Activated CD4-positive, CD25-positive, alpha-beta regulatory T cell treated with anti-CD3 and anti-CD28 coated beads, Interleukin-2, amount 50 U/mL, for 16 hours (primary cell): ENCODE results near the gene CEP70.
"Not testable (repeated sequence)": the region's sequence is repeated elsewhere in the genome, so short reads cannot be mapped to it uniquely, and the experiment has no call there.

Experiments
- DNase-seq: peaks from one replicate; pipeline ENCODE4 v3.0.0-alpha.2; 2020; ENCODE audit warnings: low read depth, low spot score

The CEP70 gene

DNA sequence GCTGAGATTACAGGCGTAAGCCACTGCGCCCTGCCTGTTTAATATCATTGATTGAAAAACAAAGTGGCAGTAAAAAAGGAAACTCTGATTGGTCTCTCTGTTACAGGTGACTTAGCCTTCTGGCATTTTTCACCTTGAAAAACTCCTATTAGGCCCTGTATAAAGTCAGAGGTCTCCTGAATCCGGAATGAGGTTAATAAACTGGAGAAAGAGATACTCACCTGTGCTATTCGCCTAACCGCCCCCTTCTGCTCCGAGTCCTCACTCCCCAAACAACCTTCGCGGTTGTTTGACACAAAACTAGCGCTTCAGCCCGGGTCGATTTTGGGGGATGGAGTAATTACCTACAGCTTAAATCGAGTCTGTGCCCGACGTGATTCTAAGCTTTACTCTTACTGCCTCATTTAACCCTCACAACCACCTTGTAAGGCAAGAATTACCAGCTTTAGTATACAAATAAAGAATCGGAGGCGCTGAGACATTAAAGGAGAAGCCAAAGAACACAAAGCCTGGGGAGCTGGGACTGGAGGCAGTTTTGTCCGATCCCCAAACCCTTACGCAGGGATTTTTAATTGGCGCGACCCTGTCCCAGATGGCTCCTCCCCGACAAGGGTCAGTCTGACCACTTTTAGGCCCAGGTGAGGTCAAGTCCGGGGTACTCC lies 441 bp downstream of the CEP70 start:
- no peak for DNase-seq

DNA sequence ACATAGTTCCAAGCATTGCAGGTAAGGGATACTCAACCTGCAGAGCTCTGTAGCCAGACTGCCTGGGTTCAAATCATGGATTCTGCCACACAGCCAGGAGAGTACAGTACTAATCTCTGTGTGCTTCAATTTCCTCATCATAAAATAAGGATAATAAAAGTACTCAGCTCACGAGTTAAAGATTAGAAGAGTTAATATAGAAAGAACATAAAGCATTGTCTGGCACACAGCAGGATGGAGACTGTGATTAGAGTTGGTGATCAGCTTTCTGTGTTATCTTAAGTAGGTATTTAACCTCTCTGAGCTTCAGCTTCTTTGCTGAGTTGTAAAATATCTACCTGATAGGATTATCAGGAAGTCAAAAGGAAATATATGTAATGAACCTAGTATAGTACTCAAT lies 2.7 kb downstream of the CEP70 start:
- no peak for DNase-seq

DNA sequence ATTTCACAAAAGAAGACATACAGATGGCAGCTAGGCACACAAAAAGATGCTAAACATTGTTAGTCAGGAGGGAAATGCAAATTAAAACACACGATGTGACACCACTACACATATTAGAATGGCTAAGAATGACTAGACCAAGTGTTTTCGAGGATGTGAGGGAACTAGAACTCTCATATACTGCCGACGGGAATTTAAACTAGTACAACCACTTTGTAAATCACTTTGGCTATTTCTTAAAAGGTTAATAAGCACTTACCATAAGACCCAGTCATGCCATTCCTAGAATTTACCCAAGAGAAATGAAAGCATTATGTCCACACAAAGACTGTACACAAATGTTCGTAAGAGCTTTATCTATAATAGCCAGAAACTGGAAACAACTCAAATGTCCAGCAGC lies 5.6 kb downstream of the CEP70 start:
- DNase-seq, result no peak

DNA sequence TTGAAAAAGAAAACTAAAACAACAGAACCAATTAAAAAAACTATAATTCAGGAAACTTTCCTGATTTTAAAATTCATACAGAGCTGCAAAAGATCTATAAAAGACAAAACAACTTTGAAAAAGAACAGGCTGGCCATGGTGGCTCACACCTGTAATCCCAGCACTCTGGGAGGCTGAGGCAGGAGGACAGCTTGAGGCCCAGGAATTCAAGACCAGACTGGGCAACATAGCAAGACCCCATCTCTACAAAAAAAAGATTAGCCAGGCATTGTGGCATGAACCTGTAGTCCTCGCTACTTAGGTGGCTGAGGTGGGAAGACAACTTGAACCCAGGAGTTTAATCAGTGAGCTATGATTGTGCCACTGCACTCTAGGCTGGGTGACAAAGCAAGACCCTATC lies 6.7 kb downstream of the CEP70 start:
- DNase-seq, result no peak

DNA sequence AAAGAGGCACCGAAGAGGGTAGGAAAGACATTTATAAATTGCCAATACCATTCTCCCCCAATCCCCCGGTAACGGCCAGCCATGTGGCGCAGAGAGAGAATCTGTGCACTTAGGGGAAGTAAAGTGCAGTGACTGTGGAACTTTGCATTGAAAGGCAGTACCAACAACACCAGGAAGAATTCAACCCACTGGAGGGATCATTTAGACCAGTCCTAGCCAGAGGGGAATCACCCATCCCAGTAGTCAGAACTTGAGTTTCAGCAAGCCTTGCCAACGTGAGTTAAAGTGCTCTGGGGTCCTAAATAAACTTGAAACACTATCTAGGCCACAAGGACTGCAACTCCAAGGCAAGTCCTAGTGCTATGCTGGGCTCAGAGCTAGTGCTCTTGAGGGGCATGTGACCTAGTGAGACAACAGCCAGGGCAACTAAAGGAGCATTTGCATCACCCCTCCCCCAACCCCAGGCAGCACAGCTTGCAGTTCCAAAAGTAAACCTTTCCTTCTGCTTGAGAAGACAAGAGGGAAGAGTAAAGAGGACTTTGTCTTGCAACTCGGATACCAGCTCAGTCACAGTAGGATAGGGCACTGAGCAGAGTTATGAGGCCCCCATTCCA lies 15.0 kb downstream of the CEP70 start:
- no peak for DNase-seq

DNA sequence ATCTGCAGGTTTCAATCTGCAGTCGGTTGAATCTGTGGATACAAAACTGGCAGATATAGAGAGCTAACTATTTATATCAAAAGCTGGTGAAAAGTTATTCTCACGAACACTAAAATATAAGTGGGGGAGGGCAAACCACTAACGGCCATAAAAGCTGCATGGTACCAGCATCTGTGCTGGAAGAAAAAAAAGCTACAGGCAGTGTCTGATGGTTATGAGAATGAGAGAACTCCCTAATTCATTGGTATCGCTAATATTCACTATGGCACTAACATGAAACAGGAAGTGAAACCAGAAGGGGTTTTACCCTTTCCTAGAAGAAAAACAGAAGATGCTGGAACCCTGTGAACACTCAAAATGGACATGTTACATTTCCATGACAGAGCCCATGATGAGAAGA lies 15.9 kb downstream of the CEP70 start:
- no peak for DNase-seq

DNA sequence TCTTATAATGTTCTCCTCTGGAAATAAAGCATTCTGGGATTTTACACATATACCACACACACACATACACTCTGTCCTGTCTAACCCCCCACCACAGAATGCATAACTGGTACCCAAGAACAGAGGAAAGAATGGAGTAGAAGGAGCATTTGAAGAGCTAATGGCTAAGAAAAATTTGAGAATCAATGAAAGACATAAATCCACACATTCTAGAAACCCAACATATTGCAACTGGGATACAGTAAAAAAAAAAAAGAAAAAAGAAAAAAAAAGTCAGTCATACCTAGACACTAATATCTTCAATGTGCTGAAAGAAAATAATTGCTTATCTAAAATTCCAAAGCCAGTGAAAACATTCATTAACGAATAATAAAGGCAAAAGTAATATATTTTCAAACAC lies 20.9 kb downstream of the CEP70 start:
- no peak for DNase-seq

DNA sequence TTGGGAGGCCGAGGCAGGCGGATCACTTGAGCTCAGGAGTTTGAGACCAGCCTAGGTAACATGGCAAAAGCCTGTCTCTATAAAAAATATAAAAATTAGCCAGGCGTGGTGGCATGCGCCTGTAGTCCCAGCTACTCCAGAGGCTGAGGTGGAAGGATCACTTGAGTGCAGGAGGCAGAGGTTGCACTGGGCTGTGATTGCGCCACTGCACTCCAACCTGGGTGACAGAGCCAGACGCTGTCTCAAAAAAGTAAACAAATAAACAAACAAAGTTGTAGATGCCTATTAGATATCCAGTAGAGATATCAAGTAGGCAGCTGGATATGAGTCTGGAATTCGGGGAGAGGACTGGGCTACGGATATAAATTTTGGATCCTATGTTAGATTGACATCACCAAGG lies 24.4 kb downstream of the CEP70 start:
- not testable (repeated sequence) for DNase-seq

DNA sequence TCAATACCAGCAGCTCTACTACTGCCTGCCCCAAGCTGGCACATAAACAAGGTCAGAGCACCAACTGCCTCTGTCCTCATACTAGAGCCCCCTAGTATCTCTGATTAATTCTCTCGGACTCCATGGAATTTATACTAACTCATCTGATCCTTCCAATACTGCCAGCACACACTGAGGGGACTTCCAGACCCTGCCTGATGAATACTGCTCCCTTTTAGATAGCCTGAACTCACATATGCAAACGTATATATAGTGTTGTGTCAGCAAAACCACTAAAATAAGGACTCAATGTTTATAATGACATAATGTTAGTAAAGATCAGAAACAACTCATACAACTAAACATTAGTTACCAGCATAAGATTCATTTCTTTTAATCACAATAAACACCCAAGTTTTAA lies 25.0 kb downstream of the CEP70 start:
- no peak for DNase-seq

DNA sequence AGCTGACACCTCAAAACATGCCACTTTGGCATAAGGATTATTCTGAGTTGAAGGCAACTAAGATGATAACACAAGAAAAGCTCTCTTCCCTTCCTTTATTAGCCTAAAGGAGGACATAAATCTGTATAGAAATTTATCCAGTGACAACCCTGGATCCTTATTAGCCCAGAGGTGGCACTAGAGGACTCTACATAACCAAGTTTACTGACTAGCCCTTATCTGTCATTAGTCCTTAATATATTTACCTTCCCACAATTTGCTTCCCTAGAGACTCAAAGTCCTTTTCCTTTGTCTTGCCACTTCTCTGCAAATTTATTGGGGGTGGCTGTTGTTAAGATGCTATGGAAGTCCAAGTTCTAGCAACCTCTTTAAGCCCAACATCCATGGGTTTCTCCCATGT lies 26.7 kb downstream of the CEP70 start:
- no peak for DNase-seq

DNA sequence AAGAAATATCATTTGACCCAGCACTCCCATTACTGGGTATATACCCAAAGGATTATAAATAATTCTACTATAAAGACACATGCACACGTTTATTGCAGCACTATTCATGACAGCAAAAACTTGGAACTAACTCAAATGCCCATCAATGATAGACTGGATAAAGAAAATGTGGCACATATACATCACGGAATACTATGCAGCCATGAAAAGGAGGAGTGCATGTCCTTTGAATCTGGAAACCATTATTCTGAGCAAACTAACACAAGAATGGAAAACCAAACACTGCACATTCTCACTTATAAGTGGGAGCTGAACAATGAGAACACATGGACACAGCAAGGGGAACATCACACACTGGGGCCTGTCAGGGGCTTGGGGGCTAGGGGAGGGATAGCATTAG lies 27.8 kb downstream of the CEP70 start:
- not testable (repeated sequence) for DNase-seq

DNA sequence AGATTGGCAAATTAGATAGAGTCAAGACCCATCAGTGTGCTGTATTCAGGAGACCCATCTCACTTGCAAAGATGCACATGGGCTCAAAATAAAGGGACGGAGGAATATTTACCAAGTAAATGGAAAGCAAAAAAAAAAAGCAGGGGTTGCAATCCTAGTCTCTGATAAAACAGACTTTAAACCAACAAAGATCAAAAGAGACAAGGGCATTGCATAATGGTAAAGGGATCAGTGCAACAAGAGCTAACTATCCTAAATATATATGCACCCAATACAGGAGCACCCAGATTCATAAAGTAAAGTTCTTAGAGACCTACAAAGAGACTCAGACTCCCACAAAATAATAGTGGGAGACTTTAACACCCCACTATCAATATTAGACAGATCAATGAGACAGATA lies 31.2 kb downstream of the CEP70 start:
- not testable (repeated sequence) for DNase-seq

DNA sequence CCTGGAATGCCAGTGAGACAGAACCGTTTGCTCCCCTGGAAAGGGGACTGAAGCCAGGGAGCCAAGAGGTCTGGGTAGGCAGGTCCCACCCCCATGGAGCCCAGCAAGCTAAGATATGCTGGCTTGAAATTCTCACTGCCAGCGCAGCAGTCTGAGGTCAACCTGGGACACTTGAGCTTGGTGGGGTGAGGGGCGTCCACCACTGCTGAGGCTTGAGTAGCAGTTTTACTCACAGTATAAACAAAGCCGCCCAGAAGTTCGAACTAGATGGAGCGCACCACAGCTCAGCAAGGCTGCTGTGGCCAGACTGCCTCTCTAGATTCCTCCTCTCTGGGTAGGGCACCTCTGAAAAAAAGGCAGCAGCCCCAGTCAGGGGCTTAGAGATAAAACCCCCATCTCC lies 33.6 kb downstream of the CEP70 start:
- no peak for DNase-seq

DNA sequence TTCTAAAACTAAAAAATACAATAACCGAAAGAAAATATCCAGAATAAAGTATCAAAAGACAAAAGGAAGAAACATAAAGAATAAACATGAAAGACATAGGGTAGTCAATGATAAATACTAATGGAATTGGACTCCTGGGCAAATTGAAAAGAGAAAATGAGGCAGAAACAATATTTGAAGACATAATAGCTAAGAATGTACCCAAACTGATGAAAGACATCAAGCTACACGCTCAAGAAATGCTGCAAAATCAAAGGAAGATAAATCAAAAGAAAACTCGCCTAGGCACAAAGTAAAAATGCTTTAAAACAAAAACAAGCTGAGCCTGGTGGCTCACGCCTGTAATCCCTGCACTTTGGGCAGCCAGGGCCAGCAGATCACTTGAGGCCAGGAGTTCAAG lies 34.9 kb downstream of the CEP70 start:
- DNase-seq, result no peak

DNA sequence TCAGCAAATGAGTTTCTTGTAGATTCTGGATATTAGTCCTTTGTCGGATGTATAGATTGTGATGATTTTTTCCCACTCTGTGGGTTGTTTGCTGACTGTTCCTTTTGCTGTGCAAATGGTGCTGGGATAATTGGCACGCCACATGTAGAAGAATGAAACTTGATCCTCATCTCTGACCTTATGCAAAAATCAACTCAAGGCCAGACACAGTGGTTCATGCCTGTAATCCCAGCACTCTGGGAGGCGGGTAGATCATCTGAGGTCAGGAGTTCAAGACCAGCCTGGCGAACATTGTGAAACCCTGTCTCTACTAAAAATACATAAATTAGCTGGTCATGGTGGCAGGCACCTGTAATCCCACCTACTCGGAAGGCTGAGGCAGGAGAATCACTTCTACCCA lies 39.3 kb downstream of the CEP70 start:
- not testable (repeated sequence) for DNase-seq

DNA sequence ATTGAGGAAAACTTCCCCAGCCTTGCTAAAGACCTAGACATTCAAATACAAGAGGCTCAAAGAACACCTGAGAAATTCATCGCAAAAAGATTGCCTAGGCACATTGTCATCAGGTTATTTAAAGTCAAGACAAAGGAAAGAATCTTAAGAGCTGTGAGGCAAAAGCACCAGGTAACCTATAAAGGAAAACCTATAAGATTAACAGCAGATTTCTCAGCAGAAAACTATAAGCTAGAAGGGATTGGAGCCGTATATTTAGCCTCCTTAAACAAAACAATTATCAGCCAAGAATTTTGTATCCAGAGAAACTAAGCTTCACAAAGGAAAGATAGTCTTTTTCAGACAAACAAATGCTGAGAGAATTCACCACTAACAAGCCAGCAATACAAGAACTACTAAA lies 43.1 kb downstream of the CEP70 start:
- DNase-seq, result not testable (repeated sequence)

DNA sequence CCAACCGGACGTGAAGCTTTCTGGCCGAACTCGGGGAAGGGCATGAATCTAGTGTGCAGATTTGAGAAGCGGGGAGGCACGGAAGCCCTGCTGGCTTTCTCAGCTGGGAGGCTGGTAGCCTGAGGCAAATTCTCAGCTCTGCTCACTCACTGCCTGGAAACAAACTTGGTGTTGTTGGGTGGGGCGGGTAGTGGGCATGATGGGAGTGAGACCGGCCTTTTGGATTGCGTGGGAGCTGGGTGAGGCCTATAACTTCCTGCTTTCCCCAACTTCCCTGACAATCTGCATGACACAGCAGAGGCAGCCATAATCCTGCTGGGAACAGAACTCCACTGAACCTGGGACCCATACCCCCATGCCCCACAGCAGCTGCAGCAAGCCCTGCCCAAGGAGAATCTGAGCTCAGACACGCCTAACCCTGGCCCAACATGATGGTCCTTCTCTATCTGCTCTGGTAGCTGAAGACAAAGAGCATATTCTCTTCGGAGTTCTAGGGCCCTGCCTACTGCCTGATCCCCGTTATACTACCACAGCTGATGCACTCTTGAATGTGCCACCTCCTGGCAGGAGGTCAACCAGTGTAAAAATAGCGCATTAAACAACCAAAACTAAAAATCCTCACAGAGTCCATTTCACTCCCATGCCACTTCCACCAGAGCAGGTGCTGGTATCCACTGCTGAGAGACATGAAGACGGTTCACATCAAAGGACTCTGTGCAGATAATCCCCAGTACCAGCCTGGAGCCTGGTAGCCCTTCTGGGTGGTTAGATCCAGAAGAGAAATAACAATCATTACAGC lies 44.7 kb downstream of the CEP70 start:
- DNase-seq, result no peak

DNA sequence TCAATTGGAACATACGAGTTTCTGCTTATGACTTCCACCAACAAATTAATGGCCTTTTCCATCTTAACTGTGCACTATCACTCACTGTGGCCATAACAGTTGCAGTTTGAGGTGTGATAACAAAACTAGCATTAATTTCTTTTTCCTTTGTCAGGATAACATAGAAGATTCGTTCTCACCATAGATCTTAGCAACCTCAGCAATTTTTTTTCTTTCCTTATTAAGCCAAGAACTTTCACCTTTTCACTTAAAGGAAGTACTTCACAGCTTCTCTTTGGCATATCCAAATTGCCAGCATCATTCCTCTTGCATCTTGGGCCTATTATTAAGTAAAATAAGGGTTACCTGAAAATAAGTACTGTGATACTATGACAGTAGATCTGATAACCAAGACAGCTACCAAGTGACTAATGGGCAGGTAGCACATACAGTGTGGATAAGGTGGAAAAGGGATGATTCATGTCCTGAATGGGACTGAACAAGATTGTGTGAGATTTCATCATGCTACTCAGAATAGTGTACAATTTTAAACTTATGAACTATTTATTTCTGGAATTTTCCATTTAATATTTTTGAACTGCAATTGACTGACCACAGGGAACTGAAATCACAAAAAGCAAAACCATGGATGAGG lies 46.6 kb downstream of the CEP70 start:
- no peak for DNase-seq

DNA sequence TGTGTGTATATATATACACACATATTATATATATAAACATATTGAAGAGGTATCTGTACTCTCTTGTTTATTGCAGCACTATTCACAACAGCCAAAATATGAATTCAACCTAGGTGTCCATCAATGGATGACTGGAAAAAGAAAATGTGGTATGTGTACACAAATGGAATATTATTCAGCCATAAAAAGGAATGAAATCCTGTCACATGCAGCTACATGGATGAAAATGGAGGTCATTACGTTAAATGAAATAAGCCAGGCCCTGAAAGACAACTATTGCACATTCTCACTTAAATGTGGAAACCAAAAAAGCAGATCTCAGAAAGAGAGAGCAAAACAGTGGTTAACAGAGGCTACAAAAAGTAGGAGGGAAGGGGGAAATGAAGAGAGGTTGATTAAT lies 49.5 kb downstream of the CEP70 start:
- DNase-seq, result no peak

DNA sequence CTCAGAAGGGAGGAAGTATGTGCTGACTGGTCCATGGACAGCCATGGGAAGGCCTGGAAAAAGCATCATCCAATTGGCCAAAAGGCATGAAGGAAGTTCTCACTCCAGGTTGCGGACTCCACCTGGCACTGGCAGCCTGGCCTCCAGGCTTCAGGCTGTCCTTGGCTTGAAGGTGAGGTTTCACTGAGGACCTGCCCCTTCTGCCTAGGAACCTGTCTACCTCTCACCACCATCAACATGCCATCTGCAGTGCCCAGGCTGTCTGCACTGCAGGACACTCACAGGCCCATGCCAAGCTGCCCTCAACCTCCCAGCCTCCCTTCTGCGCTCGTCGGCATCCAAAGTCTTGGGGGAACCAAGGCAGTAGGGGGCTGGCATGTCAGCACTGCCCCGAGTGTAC lies 51.1 kb downstream of the CEP70 start:
- no peak for DNase-seq

DNA sequence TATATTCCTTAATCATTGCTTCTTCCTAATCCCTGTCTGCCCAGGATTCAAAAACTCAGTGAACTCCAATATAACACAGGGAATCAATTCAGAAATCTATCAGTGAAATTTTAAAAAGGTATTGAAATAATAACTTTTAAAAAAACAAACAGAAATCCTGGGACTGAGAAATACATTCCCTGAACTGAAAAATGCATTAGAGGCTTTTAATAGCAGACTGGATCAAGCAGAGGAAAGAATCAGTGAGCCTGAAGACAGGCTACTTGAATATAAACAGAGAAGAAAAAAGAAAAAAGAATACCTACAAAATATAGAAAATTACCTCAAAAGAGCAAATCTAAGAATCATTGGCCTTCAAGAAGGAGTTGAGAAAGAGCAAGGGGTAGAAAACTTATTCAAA lies 54.7 kb downstream of the CEP70 start:
- no peak for DNase-seq

DNA sequence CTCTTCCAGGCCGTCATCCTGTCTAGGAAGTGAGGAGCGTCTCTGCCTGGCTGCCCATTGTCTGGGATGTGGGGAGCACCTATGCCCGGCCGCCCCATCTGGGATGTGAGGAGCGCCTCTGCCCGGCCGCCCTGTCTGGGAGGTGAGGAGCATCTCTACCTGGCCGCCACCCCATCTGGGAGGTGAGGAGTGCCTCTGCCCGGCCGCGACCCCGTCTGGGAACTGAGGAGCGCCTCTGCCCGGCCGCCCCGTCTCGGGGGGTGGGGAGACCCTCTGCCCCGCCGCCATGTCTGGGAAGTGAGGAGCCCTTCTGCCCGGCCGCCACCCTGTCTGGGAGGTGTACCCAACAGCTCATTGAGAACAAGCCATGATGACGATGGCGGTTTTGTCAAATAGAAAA lies 72.6 kb downstream of the CEP70 start:
- DNase-seq, result not testable (repeated sequence)
